Hematopoietic multipotent progenitor cell treated with erythropoietin and hydrocortisone succinate and interleukin-3 and kit ligand, for 17 days (in vitro differentiated cells): Measurements from ENCODE around the gene RPS29.
A peak's percentile ranks its signal among the peaks of the same experiment; 100 is the strongest.
"Not testable (repeated sequence)": the region's sequence is repeated elsewhere in the genome, so short reads cannot be mapped to it uniquely, and the experiment has no call there.

Experiments
- DNase-seq: peaks from one replicate; pipeline ENCODE4 v3.0.0-alpha.2; 2015; ENCODE audit warnings: low spot score

The RPS29 gene

DNA sequence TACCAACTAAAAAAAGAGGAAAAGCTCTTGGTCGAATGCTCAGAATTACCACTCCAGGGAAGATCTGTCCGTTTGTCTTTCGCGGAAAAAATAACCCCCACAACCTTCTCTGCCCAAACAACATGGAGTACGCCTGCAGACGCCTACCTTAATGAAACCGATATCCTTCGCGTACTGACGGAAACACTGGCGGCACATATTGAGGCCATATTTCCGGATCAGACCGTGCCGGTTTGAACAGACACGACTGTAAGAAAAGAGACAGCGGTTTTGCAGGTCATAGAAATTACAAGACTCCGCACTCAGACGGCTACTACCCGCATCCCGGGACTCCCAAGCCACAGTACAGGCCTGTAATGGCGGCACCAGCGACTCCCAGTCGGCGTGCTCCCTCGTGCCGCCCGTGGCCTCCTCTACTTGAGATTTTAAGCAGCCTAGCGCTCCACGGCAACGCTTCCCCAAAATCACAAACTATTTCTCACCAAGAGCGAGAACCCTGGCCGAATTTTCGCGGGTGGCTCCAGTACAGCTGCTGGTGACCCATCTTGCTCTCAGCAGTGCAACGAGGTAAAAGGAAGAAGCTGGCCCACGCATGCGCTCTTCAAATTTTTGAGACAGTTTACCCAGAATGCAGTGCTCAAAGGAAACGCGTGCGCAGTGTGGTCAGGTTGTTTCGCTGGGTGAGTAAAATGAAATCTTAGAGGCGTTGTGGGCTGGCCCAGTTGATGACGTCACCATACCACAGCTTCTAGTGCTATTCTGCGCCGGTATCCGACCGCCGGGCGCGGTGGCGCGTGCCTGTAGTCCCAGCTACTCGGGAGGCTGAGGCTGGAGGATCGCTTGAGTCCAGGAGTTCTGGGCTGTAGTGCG lies at the start of gene RPS29:
Gene RPS29, minus strand, starts transcription at position 578 of the 870 bp plus-strand sequence. Its CDS starts 34 bp downstream, at position 544.
- peak; percentile 100 for DNase-seq

DNA sequence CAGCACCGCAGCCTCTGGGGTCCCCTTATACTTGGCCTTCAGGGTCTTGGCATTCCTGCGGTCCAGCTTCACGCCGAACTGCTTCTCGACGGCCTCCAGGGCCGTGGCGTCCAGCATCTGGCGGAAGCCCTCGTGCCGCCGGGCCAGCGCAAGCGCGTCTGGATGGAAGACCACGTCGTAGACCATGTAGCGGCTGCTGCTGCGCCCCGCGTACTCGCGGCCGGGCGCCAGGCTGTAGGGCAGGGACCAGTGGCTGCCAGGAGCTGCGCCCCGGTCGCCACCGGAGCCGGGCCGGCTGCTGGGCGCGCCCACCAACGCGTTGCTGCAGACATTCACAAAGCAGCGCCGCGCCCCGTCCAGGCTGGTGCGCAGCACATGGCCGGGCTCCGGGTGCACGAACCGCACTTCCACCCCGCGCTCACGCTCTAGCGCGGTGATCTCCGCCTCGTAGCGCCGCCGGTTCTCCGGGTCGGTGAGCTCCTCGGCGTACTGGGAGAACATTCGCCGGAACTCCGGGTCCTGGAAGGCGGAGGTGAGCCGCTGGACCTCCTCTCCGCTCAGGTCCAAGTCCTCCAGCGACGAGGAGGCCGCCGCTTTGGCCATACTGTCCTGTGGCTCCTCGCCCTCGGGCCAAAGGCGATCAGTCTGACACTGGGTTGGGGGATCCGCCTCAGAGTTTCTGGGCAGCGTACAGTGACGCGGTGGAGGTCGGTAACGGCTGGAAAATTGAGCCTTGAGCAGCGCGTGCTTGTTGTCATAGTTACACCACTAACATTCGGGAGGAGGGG lies 48.6 kb upstream of the RPS29 start, which contains the start of gene DNAAF2:
Gene DNAAF2, minus strand, starts transcription at position 698 of the 788 bp plus-strand sequence. Its CDS starts 95 bp downstream, at position 603.
- peak; percentile 63 for DNase-seq

DNA sequence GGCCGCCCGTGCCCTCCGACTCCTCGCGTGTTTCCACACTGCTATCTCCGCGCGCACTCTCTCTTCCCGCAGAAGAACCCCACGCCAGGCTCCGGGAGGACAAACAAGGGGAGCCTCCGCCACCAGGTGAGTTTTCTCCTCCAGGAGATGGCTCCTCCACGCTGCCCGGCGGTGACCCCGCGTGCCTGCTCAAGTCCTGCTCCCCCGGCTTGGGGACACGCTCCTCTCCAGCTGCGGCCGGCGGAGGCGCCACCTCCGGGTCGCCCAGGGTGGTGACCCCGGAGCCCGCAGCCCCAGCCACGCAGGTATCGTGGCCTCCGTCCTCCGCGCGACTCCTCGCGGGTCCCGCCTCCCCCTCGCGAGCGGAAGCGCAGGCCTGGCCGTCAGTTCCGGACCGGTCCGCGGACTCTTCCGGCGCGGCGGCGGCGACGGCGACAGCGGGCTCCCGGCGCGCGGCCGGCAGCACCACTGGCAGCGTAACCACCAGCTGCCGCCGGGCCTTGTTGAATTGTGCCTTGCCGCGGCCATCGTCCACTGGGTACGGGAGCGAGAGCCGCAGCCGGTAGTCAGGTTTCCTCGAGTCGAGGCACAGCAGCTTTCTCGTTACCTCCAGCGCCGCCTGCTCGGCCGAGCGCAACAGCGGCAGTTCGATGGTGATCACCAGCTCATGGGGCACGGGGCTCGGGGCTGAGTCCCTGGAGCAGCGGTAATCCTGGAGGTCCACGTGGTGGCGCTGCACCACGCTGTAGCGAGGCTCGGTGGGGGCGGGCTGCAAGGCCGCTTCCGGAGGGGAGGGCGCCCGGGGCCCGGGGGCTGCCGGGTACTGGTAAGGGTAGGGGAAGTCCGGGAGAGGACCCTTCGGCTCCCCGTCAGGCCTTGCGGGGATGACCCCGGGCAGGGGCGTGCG lies 47.7 kb upstream of the RPS29 start:
- peak; percentile 87 for DNase-seq

DNA sequence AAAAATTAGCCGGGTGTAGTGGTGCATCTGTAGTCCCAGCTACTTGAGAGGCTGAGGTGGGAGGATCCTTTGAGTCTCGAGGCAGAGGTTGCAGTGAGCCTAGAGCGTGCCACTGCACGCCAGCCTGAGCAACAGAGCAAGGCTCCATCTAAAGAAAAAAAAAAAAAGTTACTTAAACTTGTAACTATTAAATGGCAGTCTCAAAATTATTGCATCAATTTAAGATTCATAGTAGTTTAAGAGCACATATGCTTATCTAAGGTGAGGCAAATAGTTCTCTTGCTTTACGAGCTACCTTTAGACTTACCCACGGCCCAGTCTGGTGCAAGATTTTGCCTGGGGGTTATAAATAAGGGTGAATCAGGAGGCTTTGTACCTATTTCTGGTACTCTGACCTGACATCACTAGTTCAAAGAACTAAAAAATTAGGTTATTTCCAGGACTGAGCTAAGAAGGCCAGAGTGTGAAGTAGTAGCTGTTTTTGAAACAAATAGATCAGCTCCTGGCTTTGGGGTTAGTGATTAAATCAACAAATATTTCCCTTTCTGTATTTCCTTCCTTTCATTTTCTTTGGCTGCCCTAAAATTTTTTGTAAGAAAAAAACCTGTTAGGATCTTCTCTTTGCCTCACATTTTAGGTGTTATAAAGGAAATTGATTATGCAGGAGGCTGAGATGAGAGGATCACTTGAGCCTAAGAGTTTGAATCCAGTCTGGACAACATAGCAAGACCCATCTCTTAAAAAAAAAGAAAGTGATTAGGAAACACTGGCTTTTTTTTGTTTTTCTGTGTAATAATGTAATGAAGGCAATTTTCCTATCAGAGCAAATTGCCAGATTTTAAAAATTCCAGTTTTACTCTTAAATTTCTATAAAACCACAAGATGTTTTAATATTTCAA lies 38.0 kb upstream of the RPS29 start:
- no peak for DNase-seq

DNA sequence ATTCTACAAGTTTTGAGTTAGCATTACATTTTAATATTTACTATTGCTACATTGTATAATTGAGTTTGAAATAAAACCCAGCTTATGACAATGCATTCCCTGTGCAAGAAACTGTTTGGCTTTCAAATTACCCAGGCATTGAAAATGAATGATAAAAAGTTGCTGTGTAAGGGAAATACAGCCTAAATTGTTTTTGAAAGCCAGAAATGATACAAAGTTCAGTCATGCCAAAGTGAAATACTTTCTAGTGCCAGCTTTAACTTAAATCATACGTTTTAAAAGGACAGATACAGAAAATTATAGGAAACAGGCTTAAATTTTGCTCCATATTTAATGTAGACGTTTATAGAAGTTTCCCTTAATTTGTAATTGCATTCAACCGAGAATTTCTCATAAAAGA lies 37.2 kb upstream of the RPS29 start:
- no peak for DNase-seq

DNA sequence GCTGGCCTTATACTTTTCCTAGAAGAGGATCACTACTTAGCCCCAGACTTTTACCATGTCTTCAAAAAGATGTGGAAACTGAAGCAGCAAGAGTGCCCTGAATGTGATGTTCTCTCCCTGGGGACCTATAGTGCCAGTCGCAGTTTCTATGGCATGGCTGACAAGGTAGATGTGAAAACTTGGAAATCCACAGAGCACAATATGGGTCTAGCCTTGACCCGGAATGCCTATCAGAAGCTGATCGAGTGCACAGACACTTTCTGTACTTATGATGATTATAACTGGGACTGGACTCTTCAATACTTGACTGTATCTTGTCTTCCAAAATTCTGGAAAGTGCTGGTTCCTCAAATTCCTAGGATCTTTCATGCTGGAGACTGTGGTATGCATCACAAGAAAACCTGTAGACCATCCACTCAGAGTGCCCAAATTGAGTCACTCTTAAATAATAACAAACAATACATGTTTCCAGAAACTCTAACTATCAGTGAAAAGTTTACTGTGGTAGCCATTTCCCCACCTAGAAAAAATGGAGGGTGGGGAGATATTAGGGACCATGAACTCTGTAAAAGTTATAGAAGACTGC lies 35.9 kb upstream of the RPS29 start:
- DNase-seq, result peak; percentile 18

DNA sequence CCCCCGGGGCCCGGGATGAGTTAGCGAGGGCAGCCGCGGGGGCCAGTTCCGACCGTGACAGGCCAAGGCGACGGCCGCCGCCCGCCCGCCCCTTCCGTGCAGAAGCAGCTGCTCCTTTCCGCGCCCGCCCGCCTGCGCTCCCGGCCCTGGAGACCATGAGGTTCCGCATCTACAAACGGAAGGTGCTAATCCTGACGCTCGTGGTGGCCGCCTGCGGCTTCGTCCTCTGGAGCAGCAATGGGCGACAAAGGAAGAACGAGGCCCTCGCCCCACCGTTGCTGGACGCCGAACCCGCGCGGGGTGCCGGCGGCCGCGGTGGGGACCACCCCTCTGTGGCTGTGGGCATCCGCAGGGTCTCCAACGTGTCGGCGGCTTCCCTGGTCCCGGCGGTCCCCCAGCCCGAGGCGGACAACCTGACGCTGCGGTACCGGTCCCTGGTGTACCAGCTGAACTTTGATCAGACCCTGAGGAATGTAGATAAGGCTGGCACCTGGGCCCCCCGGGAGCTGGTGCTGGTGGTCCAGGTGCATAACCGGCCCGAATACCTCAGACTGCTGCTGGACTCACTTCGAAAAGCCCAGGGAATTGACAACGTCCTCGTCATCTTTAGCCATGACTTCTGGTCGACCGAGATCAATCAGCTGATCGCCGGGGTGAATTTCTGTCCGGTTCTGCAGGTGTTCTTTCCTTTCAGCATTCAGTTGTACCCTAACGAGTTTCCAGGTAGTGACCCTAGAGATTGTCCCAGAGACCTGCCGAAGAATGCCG lies 35.1 kb upstream of the RPS29 start:
- peak; percentile 33 for DNase-seq

DNA sequence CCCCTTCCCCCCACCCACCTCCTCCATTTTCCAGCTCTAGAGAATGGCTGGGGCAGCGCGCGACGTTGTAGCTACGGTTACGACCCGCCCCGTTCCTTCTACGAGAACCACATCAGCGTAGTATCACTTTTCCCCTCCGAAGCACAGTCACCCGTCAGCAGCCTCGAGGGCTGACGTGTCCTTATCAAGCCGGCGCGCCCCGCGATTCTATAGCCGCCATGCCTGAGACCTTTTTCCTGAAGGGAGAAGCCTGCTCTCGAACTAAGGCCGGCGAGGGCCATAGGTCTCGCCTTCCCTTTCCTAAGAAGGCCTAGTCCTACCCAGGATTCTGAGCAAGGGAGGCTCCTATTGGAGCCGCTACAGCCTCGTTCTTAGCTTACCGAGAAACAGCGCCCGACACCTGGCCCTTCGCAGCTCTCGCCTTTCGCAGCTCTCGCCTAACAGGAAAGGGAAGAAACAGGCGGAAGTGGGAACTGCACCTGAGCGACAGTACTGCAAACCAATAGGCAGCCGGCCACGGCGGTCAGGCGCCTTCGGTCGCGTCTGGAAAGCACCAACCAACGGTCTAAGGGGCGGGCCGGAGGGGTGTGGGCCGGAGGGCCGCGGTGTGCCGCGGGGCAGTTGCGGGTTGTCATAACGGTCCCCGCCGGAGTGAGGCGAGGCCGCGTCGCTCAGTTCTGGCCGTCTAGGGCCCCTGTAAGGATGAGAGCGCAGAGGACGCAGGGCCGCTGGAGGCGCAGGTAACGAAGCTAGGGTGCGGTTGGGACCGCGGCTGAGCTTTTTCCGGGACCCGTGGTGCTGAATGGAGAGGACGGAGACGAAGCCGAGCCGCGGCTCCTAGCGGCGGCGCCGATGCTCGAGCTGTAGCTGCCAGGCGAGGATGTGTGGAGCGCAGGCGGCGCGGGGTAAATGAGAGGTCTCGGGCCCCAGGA lies 34.3 kb upstream of the RPS29 start, which contains the start of the genes MGAT2 and RPL36AL:
Gene MGAT2, plus strand, starts transcription at position 618 of the 932 bp plus-strand sequence. CDS start 470 bp downstream, outside the sequence.
Gene RPL36AL, minus strand, starts transcription at position 445 of the 932 bp plus-strand sequence. CDS start 1,522 bp downstream, outside the sequence.
- peak; percentile 97 for DNase-seq

DNA sequence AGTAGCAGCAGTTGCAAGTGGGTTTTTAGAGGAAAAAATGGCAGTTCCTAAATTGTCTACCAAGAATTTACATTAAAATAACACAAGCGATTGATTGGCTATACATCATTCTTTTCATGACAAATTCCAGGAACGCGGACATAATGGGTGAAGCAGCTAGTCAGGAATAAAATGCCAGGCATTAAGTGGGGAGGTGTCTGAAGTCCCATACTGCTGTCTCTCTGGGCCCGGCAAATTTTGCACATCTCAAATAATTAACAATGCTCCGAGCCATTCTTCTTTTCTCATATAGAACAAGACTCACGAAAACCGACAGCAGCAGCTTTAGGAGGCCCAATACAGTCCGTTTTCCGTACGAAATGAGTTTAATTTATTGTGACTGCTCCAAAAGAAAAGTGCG lies 33.5 kb upstream of the RPS29 start:
- DNase-seq, result no peak

DNA sequence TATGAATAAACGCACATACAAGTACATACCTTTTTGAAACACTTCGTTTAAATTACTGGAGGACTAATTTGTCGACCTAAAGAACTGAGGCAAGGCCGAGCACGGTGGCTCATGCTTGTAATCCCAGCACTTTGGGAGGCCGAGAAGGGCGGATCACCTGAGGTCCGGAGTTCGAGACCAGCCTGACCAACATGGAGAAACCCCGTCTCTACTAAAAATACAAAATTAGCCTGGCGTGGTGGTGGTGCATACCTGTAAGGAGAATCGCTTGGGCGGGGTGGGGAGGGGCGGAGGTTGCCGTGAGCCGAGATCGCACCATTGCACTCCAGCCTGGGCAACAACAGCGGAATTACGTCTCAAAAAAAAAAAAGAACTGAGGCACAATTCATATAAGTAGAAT lies 33.1 kb upstream of the RPS29 start:
- DNase-seq, result not testable (repeated sequence)

DNA sequence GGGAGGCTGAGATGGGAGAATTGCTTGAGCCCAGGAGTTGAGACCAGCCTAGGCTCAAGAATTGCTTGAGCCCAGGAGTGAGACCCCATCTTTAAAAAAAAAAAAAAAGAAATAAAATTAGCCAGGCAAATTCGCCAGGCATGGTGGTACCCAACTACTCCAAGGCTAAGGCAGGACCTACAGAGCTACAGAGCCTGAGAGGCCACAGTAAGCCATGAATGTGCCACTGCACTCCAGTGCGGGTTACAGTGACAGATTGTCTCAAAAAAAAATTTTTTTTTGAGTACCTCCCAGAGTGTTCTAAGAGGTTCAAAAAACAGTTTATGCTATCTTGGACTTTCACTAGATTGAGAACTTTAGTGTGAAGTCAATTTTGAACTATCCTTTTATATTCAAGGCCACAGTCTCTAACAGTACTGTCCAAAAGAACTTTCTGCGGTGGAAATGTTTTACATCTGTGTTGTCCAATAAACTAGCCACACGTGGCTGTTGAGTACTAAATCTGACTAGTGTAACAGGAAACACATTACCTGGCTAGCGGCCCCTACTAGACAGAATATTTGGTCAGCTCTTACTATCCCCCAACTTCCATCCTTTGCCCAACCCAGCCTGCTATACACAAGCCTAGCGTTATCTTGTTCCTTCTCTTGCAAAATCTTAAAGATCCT lies 31.8 kb upstream of the RPS29 start:
- DNase-seq, result no peak

DNA sequence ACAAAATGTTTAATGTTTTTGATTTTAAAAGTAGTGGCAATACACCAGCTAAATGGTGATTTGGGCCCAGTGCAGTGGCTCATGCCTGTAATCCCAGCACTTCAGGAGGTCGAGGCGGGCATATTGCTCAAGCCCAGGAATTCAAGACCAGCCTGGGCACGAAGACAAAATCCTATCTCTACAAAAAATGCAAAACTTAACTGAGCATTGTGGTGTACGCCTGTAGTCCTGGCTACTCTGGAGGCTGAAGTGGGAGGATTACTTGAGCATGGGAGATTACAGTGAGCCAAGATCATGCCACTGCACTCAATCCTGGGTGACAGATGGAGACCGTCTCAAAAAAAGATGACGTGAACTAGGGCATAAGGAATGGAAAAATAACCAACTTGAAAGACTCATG lies 29.6 kb upstream of the RPS29 start:
- DNase-seq, result peak; percentile 32

DNA sequence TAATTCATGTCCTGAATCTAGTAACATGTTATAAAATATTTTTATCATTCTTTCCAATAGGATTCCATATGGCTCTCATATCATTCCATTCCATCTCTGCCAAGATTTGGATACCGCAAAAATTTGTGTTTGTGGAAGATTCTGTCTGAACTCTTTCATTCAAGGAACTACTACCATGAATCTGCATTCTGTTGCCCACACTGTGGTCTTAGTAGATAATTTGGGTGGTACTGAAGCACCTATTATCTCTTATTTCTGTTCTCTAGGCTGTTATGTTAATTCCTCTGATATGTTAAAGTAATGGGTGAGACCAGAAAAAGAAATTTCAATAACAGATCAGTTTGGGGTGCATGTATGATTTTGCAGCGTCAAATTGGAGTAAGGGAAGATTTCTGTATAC lies 28.0 kb upstream of the RPS29 start:
- DNase-seq, result peak; percentile 23

DNA sequence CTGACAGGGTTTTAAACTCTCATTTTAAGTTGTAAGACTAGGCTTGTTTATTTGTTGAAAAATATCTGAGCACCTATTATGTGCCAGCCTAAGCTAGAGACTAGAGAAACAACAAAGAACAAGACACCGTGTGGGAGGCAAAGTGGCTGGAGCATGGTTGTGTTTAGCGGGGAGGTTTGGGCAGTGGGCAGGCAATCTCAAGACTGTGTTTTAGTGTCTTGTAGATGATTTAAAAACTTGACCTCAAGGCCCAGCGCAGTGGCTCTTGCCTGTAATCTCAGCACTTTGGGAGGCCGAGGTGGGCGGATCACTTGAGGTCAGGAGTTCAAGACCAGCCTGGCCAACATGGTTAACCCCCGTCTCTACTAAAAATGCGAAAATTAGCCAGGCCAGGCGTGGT lies 26.5 kb upstream of the RPS29 start:
- no peak for DNase-seq

DNA sequence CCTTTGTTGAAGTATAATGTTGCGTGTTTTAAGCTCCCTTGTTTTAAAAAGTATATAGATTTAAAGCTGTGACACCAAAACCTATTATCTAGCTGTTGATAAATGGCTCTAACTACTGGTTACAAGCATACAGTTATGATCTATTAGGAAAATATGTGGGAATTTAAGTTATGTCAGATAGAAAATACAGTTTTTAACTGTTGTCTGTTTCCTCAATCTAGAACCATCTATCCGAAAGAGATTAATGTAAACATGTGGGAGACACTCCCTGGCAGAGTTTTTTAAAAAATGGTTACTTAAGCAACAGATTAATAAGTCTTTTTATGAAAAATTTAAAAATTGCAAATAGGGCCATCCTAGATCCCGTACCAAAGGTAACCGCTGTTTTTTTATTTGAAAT lies 26.1 kb upstream of the RPS29 start:
- DNase-seq, result no peak

DNA sequence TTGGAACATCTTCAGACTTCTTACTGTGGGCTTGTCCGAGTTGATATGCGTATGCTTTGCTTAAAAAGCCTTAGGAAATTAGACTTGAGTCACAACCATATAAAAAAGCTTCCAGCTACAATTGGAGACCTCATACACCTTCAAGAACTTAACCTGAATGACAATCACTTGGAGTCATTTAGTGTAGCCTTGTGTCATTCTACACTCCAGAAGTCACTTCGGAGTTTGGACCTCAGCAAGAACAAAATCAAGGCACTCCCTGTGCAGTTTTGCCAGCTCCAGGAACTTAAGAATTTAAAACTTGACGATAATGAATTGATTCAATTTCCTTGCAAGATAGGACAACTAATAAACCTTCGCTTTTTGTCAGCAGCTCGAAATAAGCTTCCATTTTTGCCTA lies 21.4 kb upstream of the RPS29 start:
- DNase-seq, result no peak

DNA sequence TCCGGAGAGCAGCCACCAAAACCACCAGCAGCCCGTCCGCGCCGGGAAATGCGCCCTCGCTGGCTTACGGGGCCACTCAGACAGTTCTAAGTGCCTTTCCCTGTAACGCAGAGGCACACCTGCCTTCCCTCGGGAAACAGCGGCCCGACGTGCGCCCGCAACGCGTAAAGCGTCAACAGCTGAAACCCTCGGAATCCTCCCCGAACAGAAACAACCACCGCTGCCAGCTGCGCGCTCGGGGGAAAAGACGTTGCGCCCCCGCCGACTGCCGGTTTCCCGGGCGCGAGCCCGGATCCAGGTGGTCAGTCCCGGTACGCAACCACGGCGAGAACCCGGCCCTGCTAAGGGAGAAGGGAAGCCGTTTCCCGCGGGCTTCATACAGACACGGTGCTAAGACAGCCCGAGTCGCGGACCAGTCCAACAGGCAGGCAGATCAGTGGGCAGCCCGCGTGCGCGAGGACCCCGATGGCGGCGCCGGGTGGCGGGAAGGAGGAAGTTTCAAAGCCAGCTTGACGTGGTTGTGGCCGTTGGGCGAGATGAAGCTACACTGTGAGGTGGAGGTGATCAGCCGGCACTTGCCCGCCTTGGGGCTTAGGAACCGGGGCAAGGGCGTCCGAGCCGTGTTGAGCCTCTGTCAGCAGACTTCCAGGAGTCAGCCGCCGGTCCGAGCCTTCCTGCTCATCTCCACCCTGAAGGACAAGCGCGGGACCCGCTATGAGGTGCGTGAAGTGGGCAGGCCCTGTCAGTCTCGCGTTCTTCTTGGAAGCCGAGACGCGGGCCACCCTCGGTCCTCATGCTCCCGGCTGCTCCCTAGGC lies 12.5 kb upstream of the RPS29 start, which contains the start of gene LRR1:
Gene LRR1, plus strand, starts transcription at position 456 of the 816 bp plus-strand sequence. Its CDS starts 81 bp downstream, at position 537.
- peak; percentile 86 for DNase-seq
